Muscle layer of colon (tissue), 2 donors: Measurements from ENCODE around the gene PLAC1.

Source experiments
- H3K27ac ChIP-seq: one replicate; pipeline ENCODE4 v1.7.0; 2013; ENCODE audit warnings: low read depth, mild to moderate bottlenecking, low read length, moderate library complexity
- H3K27me3 ChIP-seq, 2 donors: one replicate each; pipeline ENCODE4 v1.7.0; 2013; ENCODE audit warnings: low read length in 2 of 2, mild to moderate bottlenecking in 2 of 2; ENCODE audit not compliant: insufficient read depth in 2 of 2, control insufficient read depth in 1 of 2
- H3K36me3 ChIP-seq: one replicate; pipeline ENCODE4 v1.7.0; 2013; ENCODE audit warnings: mild to moderate bottlenecking, low read length; ENCODE audit not compliant: insufficient read depth
- H3K4me1 ChIP-seq: one replicate; pipeline ENCODE4 v1.7.0; 2013; ENCODE audit warnings: mild to moderate bottlenecking, low read length; ENCODE audit not compliant: insufficient read depth
- H3K4me3 ChIP-seq, 2 donors: one replicate each; pipeline ENCODE4 v1.7.0; 2013; ENCODE audit warnings: low read length in 2 of 2, low read depth in 1 of 2, mild to moderate bottlenecking in 1 of 2, moderate library complexity in 1 of 2
- H3K9ac ChIP-seq: one replicate; pipeline ENCODE4 v1.7.0; 2013; ENCODE audit warnings: low read length
- H3K9me3 ChIP-seq: one replicate; pipeline ENCODE4 v1.7.0; 2013; ENCODE audit warnings: mild to moderate bottlenecking, low read length
- donor health status: abdominal sarcoma.
- donor health status: Adenocarcinoma of cecum.

Gene PLAC1

DNA sequence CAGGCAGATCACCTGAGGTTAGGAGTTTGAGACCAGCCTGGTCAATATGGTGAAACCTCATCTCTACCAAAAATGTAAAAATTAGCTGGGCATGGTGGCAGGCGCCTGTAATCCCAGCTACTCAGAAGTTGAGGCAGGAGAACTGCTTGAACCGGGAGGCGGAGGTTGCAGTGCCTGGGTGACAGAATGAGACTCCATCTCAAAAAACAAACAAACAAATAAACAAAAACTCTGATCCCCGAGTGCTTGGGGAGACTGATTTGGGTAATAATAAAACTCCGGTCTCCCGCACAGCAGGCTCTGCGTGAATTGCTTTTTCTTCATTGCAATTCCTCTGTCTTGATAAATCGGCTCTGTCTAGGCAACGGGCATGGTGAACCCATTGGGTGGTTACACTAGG is 124.9 kb downstream of the PLAC1 start:
- no peaks in the 10 kb centered on the region for H3K36me3 ChIP-seq

DNA sequence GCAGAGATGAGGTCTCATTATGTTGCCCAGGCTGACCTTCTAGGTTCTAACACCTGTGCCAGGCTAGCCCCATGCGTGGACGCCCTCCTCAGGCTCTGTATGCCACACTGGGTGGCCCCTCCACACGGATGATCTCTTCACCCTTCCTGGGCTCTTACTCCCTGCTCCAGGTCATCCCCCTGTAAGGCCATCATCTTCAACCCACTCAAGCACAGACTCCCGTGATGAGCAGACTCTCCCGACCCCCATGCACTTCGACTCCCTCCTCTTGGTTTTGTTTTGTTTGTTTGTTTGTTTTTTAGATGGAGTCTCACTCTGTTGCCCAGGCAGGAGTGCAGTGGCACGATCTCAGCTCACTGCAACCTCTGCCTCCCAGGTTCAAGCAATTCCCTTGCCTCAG is 127.4 kb downstream of the PLAC1 start:
- no peaks in the 10 kb centered on the region for H3K27me3 ChIP-seq
- H3K27ac ChIP-seq, result no peak overlapping the region
- no peaks in the 10 kb centered on the region for H3K4me1 ChIP-seq
- H3K36me3 ChIP-seq, result no peaks in the 10 kb centered on the region
- H3K9ac ChIP-seq, result no peak overlapping the region
- no peak overlapping the region for H3K4me3 ChIP-seq
- no peaks in the 10 kb centered on the region for H3K9me3 ChIP-seq

More for the DNA sequence above, 124.9 kb downstream of the PLAC1 start:
- H3K9me3 ChIP-seq, result no peaks in the 10 kb centered on the region
- H3K4me1 ChIP-seq, result no peaks in the 10 kb centered on the region
- no peak overlapping the region for H3K9ac ChIP-seq
- no peaks in the 10 kb centered on the region for H3K27me3 ChIP-seq
- no peak overlapping the region for H3K4me3 ChIP-seq
- H3K27ac ChIP-seq, result no peak overlapping the region

DNA sequence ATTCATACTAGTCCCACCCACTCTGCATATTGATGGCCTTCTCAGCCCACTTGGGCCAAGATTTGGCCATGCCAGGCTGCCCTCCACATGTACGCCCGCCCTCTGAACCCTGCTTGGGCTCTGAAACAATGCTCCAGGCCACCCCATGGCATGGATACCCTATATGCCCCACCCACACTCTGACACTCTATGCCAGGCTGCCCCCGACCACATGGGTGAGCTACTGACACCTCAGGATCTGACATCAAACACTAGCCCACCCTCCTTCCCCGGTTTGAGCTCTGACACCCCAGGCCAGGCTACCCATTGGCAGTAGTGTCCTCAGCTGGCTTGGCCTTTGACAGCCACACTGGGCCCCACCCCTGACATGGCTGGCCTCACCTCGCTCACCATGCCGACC is 128.8 kb downstream of the PLAC1 start:
- H3K36me3 ChIP-seq, result no peaks in the 10 kb centered on the region
- H3K27me3 ChIP-seq, result no peaks in the 10 kb centered on the region
- no peaks in the 10 kb centered on the region for H3K4me1 ChIP-seq
- H3K9me3 ChIP-seq, result no peaks in the 10 kb centered on the region
- no peak overlapping the region for H3K27ac ChIP-seq
- H3K9ac ChIP-seq, result no peak overlapping the region
- no peak overlapping the region for H3K4me3 ChIP-seq

DNA sequence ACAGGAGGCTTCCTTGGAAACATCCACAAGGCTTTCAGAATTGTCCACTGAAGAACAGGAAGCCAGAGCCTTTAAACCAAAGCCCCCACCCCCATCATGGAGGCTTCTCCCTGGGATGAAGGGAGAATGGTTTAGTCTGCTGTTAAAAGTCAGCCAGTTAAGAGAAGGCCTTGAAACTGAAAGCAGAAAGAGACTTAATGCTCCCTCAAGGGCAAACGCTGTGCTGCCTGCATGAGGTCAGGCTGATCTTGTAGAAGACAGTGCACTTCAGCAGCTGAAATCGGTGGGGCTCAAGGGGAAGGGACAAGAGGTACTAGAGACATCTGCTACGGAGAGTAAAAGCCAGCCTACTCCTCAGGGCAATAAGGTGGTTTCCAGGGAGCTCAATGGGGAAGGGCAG is 129.3 kb downstream of the PLAC1 start:
- no peak overlapping the region for H3K27ac ChIP-seq
- H3K4me3 ChIP-seq, result no peak overlapping the region

DNA sequence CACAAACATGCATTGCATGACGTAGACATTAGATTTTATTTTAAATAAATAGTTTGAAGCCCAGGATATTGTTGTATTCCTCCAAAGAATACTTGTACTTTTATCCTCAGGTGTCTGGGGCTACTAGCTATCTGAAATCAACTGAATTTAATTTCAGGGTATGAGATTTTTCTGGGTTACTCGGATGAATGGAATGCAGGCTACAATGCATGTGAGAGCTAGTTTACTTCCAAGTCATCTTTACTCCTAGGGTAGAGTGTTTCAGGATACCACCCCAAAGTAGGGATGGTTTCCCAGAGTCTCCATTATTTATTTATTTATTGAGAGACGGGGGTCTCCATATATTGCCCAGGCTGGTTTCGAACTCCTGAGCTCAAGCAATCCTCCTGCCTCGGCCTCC is 131.9 kb downstream of the PLAC1 start:
- Histone ChIP-seq H3K27me3 (no peaks in the 10 kb centered on the region), H3K4me1 (no peaks in the 10 kb centered on the region), H3K36me3 (no peaks in the 10 kb centered on the region), H3K9ac (no peak overlapping the region), H3K9me3 (no peaks in the 10 kb centered on the region), H3K27ac (no peak overlapping the region), H3K4me3 (no peak overlapping the region)

More for the DNA sequence above, 129.3 kb downstream of the PLAC1 start:
- H3K9ac ChIP-seq, result no peak overlapping the region
- no peaks in the 10 kb centered on the region for H3K36me3 ChIP-seq
- no peaks in the 10 kb centered on the region for H3K27me3 ChIP-seq
- H3K9me3 ChIP-seq, result no peaks in the 10 kb centered on the region
- H3K4me1 ChIP-seq, result no peaks in the 10 kb centered on the region

DNA sequence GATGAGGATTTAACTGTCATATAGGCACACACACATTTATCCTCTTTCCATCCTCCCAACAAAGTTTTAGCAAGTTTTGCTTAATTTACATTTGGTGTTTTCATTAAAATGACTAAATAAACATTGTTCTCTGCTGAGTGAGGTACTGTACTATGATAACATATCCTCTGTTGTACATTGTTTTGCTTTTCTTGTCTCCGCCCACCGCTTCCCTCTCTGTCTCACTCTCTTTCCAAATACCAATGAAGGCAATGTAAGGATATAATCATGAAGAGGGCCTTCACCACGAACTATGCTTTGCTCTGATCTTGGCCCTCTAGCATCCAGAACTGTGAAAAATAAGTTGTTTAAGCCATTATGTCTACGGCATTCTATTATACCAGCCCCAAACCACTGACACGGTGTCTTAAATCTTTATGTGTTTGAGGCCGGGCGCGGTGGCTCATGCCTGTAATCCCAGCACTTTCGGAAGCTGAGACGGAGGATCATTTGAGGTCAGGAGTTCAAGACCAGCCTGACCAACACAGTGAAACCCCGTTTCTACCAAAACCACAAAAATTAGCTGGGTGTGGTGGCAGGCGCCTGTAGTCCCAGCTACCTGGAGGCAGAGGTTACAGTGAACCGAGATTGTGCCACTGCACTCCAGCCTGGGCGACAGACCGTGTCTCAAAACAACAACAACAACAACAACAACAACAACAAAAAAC is 133.0 kb downstream of the PLAC1 start:
- no peaks in the 10 kb centered on the region for H3K27me3 ChIP-seq
- H3K27ac ChIP-seq, result no peak overlapping the region
- no peak overlapping the region for H3K9ac ChIP-seq
- no peaks in the 10 kb centered on the region for H3K36me3 ChIP-seq
- no peaks in the 10 kb centered on the region for H3K4me1 ChIP-seq
- H3K4me3 ChIP-seq, result no peak overlapping the region
- H3K9me3 ChIP-seq, result no peaks in the 10 kb centered on the region

DNA sequence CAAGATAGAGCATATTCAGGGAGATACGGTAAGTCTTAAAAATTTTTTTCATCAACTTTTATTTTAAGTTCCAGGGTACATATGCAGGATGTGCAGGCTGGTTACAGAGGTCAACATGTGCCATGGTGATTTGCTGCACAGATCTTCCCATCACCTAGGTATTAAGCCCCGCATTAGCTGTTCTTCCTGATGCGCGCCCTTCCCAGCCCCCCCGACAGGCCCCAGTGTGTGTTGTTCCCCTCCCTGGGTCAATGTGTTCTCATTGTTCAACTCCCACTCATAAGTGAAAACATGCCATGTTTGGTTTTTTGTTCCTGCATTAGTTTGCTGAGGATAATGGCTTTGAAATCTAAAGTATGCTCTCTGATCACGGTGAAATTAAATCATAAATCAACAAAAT is 134.1 kb downstream of the PLAC1 start:
- H3K36me3 ChIP-seq, result no peaks in the 10 kb centered on the region
- H3K27ac ChIP-seq, result no peak overlapping the region
- no peaks in the 10 kb centered on the region for H3K27me3 ChIP-seq
- H3K4me1 ChIP-seq, result no peaks in the 10 kb centered on the region
- H3K9me3 ChIP-seq, result no peaks in the 10 kb centered on the region
- H3K4me3 ChIP-seq, result no peak overlapping the region
- no peak overlapping the region for H3K9ac ChIP-seq

DNA sequence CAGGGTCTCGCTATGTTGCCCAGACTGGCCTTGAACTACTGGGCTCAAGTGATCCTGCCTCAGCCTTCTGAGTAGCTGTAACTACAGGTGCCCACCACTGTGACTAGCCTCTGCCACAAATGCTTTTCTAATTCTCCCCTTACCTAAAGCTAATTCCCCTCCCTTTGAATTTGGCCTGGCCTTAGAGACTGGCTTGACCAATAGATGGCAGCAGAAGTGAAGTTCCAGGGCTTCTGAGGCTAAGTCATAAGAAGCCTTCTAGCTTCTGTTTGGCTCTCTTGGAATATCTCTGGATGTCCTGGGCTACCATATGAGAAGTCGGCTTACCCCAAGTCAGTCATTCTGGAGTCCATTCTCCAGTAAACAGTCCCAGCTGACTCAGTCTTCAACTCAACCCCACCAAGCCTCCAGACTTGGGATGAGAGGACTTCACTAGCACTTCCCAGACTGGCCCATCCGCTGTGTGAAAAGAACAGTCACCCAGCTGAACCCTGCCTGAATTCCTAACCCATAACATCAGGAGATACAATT is 137.3 kb downstream of the PLAC1 start:
- Histone ChIP-seq H3K9me3 (no peaks in the 10 kb centered on the region), H3K4me1 (no peaks in the 10 kb centered on the region), H3K9ac (no peak overlapping the region), H3K4me3 (no peak overlapping the region), H3K27ac (no peak overlapping the region), H3K36me3 (no peaks in the 10 kb centered on the region), H3K27me3 (no peaks in the 10 kb centered on the region)
